Ascending aorta (tissue), 2 donors: ENCODE results near the gene TCERG1. TPM values are rescaled to one million over a fixed set of nuclear protein-coding genes. Genes with fewer than 3 reads are reported as not detected.

Experiments
- DNase-seq, 2 donors: peaks; one replicate each; pipeline ENCODE4 v3.0.0-alpha.2; 2019; ENCODE audit warnings: low spot score in 2 of 2
- H3K27ac ChIP-seq, 2 donors: fragments of 200-600 bp; sonication (generic); one replicate each; pipeline ENCODE4 v1.5.1; 2016 to 2017; ENCODE audit warnings: mild to moderate bottlenecking in 1 of 2
- H3K27me3 ChIP-seq: fragments of 200-600 bp; sonication (generic); one replicate; pipeline ENCODE4 v1.5.1; 2017
- H3K36me3 ChIP-seq, 2 donors: fragments of 200-600 bp; sonication (generic); one replicate each; pipeline ENCODE4 v1.5.1; 2016
- H3K4me1 ChIP-seq, 2 donors: fragments of 200-600 bp; sonication (generic); one replicate each; pipeline ENCODE4 v1.5.1; 2016 to 2017; ENCODE audit warnings: mild to moderate bottlenecking in 1 of 2
- H3K4me3 ChIP-seq, 2 donors: fragments of 200-600 bp; sonication (generic); one replicate each; pipeline ENCODE4 v1.5.1; 2016 to 2017; ENCODE audit warnings: mild to moderate bottlenecking in 1 of 2
- H3K9me3 ChIP-seq, 2 donors: fragments of 200-600 bp; sonication (generic); one replicate each; pipeline ENCODE4 v1.5.1; 2016
- intact Hi-C: fragments of 100-400 bp; cut with DNase I; formaldehyde crosslinking; loops from one replicate; pipeline ENCODE4 v1.15.1; 2023
- total RNA-seq: library from RNA; depleted of rRNA; stranded (reverse); fragments of >200 nt; gene quantifications from one replicate; pipeline ENCODE4 v1.1.0, GENCODE V29; 2016
- TF ChIP-seq, protein P1 (sequence below), 3 experiments: fragments of 200-600 bp in 2 of 3; fragments of 450-650 bp in 1 of 3; sonication (generic) in 2 of 3; IDR thresholded peaks; one replicate each; pipeline ENCODE4 v1.5.1; 2016 to 2019; ENCODE audit warnings: antibody characterized with exemption in 3 of 3, mild to moderate bottlenecking in 1 of 3, moderate library complexity in 1 of 3

The TCERG1 gene
- total RNA-seq, 1 donor from 2014 or later: 39.8 TPM

- no peak for DNase-seq
- Histone ChIP-seq H3K4me3 (no peak overlapping the region), H3K9me3 (no peaks in the 10 kb centered on the region), H3K36me3 (no peaks in the 10 kb centered on the region), H3K27ac (no peak overlapping the region), H3K4me1 (no peaks in the 10 kb centered on the region), H3K27me3 (no peaks in the 10 kb centered on the region)
- intact Hi-C loops: no loop called here
- TF ChIP-seq, protein P1, sequence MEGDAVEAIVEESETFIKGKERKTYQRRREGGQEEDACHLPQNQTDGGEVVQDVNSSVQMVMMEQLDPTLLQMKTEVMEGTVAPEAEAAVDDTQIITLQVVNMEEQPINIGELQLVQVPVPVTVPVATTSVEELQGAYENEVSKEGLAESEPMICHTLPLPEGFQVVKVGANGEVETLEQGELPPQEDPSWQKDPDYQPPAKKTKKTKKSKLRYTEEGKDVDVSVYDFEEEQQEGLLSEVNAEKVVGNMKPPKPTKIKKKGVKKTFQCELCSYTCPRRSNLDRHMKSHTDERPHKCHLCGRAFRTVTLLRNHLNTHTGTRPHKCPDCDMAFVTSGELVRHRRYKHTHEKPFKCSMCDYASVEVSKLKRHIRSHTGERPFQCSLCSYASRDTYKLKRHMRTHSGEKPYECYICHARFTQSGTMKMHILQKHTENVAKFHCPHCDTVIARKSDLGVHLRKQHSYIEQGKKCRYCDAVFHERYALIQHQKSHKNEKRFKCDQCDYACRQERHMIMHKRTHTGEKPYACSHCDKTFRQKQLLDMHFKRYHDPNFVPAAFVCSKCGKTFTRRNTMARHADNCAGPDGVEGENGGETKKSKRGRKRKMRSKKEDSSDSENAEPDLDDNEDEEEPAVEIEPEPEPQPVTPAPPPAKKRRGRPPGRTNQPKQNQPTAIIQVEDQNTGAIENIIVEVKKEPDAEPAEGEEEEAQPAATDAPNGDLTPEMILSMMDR (IDR thresholded peaks at IDR 0.05): no peak
These were observed 81.1 kb downstream of the TCERG1 start for GRCh38 chr5:146528236-146528635.

GRCh38 chr5:146529984-146530383, 82.9 kb downstream of the TCERG1 start:
- no peaks in the 10 kb centered on the region for H3K4me1 ChIP-seq
- intact Hi-C loops: no loop called here
- no peak overlapping the region for H3K27ac ChIP-seq
- no peaks in the 10 kb centered on the region for H3K36me3 ChIP-seq
- no peak overlapping the region for H3K4me3 ChIP-seq
- DNase-seq: no peak
- no peaks in the 10 kb centered on the region for H3K27me3 ChIP-seq
- TF ChIP-seq, protein P1 (IDR thresholded peaks at IDR 0.05): no peak
- no peaks in the 10 kb centered on the region for H3K9me3 ChIP-seq

DNA sequence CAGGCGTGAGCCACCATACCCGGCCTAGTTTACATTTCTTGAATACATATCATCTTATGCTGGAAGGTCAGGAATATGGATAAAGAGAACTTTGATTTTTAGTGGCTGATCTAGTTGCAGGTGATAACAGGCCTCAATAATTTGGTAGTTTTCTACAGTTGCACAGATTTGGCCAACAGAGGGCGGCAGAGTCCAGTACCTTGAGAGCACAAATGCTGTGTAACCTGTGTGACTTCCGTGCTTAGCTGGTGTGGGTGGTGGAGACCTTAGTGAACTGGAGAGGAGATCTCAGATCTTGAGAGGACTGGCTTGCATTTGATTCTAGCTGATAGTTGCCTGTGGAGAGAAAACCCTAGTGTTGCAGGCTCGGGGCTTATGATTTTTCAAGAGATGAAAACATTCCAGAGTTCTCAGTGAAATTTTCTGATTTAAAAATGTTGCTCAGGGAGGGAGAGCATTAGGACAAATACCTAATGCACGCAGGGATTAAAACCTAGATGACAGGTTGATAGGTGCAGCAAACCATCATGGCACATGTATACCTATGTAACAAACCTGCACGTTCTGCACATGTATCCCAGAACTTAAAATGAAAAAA, 86.2 kb downstream of the TCERG1 start:
- Histone ChIP-seq H3K4me1 (no peaks in the 10 kb centered on the region), H3K27ac (no peak overlapping the region), H3K4me3 (no peak overlapping the region), H3K36me3 (no peaks in the 10 kb centered on the region), H3K27me3 (no peaks in the 10 kb centered on the region), H3K9me3 (no peaks in the 10 kb centered on the region)
- peak in 1 of 2 donors; percentile 76 for DNase-seq
- TF ChIP-seq, protein P1 (IDR thresholded peaks at IDR 0.05): peak; percentile 56 to 87 (median 79)
- intact Hi-C loops: loop anchor here (1.0 to 2.0 kb wide), 2 partner anchors 433 to 655 kb away; no protein-coding TSS in a partner anchor

- Histone ChIP-seq H3K9me3 (no peaks in the 10 kb centered on the region), H3K4me3 (no peak overlapping the region), H3K27ac (no peak overlapping the region), H3K4me1 (no peaks in the 10 kb centered on the region), H3K27me3 (no peaks in the 10 kb centered on the region), H3K36me3 (no peaks in the 10 kb centered on the region)
- intact Hi-C loops: loop anchor here (1.0 to 2.0 kb wide), 2 partner anchors 433 to 654 kb away; no protein-coding TSS in a partner anchor
- TF ChIP-seq, protein P1 (IDR thresholded peaks at IDR 0.05): no peak
- DNase-seq: no peak
These were observed 86.7 kb downstream of the TCERG1 start for GRCh38 chr5:146533882-146534281.

DNA sequence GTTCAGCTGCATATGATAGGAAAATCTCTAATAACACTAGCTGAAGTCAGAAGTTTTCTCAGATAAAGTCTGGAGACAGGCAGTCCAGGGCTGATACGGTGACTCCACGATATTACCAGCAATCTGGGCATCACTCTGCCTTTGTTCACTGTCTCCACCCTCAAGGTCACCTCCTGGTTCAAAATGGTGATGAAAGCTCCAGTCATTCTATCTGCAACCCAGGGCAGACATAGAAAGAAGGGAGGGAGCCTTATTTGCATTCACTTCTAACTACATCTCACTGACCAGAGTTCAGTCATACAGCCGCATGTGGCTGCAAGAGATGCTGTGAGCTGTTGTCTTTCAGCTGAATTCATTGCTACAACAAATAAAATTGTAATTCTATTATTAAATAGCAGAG, 91.3 kb downstream of the TCERG1 start:
- H3K27ac ChIP-seq: no peak overlapping the region
- TF ChIP-seq, protein P1 (IDR thresholded peaks at IDR 0.05): no peak
- H3K36me3 ChIP-seq: no peaks in the 10 kb centered on the region
- intact Hi-C loops: no loop called here
- H3K9me3 ChIP-seq: no peaks in the 10 kb centered on the region
- no peak for DNase-seq
- no peaks in the 10 kb centered on the region for H3K27me3 ChIP-seq
- no peak overlapping the region for H3K4me3 ChIP-seq
- H3K4me1 ChIP-seq: no peaks in the 10 kb centered on the region
